T-helper 17 cell (primary cell): Measurements from ENCODE around the gene B4GALT2. TPM values are rescaled to one million over a fixed set of nuclear protein-coding genes. Genes with fewer than 3 reads are reported as not detected.
A peak's percentile ranks its signal among the peaks of the same experiment; 100 is the strongest.

Experiments used
- ATAC-seq: fragments of 150-1000 bp; cut with Tn5 transposase; 2 replicates; pipeline ENCODE4 v1.10.0; 2021; ENCODE audit warnings: mild to moderate bottlenecking, moderate library complexity
- DNase-seq, 3 donors: peaks; one replicate each; pipeline versions ENCODE4 v3.0.0 to v3.0.0-alpha.2; 2020 to 2021
- H3K9me3 ChIP-seq: one replicate; pipeline ENCODE4 v1.7.0; 2013; ENCODE audit warnings: low read length, mild to moderate bottlenecking; ENCODE audit not compliant: control insufficient read depth, poor library complexity, severe bottlenecking
- H3K27ac Mint-ChIP-seq: one replicate; pipeline ENCODE4 v1.8.0; 2022; ENCODE audit warnings: mild to moderate bottlenecking, moderate library complexity, mixed read lengths
- H3K27me3 Mint-ChIP-seq: one replicate; pipeline ENCODE4 v1.8.0; 2022; ENCODE audit warnings: mixed read lengths
- H3K36me3 Mint-ChIP-seq: one replicate; pipeline ENCODE4 v1.8.0; 2022; ENCODE audit warnings: low read depth, mixed read lengths
- H3K4me1 Mint-ChIP-seq: one replicate; pipeline ENCODE4 v1.8.0; 2022; ENCODE audit warnings: mild to moderate bottlenecking, mixed read lengths
- H3K4me3 Mint-ChIP-seq: one replicate; pipeline ENCODE4 v1.8.0; 2022; ENCODE audit warnings: mild to moderate bottlenecking, moderate library complexity, mixed read lengths
- total RNA-seq, 4 donors: library from RNA in 2 of 4; stranded (reverse) in 2 of 4; gene quantifications; one replicate each; pipeline ENCODE4 v1.2.3 and lab custom pipeline; 2022 to 2026

Gene B4GALT2
- total RNA-seq, 2 donors from 2014 or later, result 2.8 to 3.4 TPM

DNA sequence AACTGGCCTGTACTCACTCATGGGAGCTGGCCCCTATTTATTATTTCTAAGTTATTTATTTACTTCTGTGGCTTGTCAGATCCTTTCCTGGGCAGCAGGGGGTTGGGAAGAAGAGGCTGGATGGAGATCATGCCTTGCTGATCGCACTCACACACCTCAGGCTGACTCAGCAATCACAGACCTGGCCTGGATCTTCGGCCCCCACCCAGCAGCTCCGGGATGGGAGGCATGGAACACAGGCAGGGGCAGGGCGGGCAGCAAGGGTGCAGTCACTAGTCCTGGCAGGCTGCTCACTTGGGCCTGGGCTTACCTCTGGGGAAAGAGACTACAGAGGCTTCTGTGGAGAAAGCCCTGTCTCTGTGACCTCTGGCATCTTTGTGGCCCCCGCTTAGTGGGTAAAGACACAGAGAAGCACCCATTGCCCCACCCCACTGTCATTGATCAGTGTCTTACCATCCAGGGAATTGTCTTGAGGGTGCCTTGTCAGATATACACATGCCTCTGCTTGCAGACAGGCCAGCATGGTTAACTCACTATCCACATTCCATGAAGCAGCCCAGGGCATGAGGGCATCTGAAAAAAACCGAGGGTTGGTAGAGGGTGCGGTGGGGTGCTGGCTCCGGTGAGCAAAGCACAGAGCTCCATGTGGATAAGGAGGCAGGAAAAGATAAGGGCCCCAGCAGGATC lies 41.7 kb upstream of the B4GALT2 start:
- no peaks in the 10 kb centered on the region for H3K9me3 ChIP-seq
- Mint-ChIP-seq H3K27me3 (peaks cover 34% of the 10 kb centered on the region), H3K4me3 (no peak overlapping the region), H3K4me1 (peaks cover 20% of the 10 kb centered on the region), H3K27ac (no peak overlapping the region), H3K36me3 (peaks cover 14% of the 10 kb centered on the region)
- no peak for ATAC-seq
- no peak for DNase-seq

GRCh38 chr1:43938383-43938782 lies 40.6 kb upstream of the B4GALT2 start:
- no peaks in the 10 kb centered on the region for H3K9me3 ChIP-seq
- Mint-ChIP-seq H3K27ac (no peak overlapping the region), H3K36me3 (peaks cover 13% of the 10 kb centered on the region), H3K27me3 (peaks cover 24% of the 10 kb centered on the region), H3K4me3 (no peak overlapping the region), H3K4me1 (peaks cover 22% of the 10 kb centered on the region)
- ATAC-seq (no peak), DNase-seq (no peak)

DNA sequence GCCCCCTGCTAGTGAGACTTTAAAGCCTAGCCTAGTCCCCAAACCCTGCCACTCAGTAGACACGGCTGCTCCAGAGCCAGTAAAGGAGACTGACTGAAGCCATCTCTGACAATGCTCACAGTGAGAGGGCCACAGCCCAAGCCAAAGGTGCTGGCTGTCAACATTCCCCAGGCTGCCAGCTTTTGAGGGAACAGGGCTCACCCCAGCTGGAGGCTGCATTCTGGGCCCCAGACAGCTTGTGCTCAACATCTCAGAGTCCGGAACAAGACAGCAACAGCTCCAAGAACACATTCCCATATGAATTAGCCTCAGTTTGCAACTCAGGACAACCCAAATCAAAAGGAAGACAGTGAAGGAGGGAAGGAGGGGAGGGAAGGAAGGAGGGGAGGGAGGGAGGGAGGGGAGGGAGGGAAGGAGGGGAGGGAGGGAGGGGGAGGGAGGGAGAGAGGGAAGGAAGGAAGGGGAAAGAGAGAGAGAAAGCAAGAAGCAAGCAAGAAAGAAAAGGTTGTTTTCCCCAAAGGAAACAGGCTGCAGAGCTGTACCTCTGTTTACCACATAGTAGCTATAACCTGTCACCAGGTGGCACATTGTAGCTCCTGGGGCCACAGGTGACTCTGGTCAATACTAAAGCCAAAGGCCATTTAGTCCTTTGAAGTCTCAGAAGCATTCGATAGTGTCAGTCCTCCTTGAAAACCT lies 40.0 kb upstream of the B4GALT2 start:
- H3K27ac Mint-ChIP-seq, result no peak overlapping the region
- peaks cover 21% of the 10 kb centered on the region for H3K27me3 Mint-ChIP-seq
- no peaks in the 10 kb centered on the region for H3K9me3 ChIP-seq
- peaks cover 20% of the 10 kb centered on the region for H3K4me1 Mint-ChIP-seq
- peaks cover 13% of the 10 kb centered on the region for H3K36me3 Mint-ChIP-seq
- H3K4me3 Mint-ChIP-seq, result no peak overlapping the region
- ATAC-seq (no peak), DNase-seq (no peak)

- no peaks in the 10 kb centered on the region for H3K27me3 Mint-ChIP-seq
- no peak for DNase-seq
- no peak overlapping the region for H3K4me3 Mint-ChIP-seq
- no peak for ATAC-seq
- peaks cover 13% of the 10 kb centered on the region for H3K36me3 Mint-ChIP-seq
- H3K9me3 ChIP-seq, result no peaks in the 10 kb centered on the region
- no peak overlapping the region for H3K27ac Mint-ChIP-seq
- peaks cover 38% of the 10 kb centered on the region for H3K4me1 Mint-ChIP-seq
Observed at GRCh38 chr1:43942411-43942810, 36.6 kb upstream of the B4GALT2 start.

DNA sequence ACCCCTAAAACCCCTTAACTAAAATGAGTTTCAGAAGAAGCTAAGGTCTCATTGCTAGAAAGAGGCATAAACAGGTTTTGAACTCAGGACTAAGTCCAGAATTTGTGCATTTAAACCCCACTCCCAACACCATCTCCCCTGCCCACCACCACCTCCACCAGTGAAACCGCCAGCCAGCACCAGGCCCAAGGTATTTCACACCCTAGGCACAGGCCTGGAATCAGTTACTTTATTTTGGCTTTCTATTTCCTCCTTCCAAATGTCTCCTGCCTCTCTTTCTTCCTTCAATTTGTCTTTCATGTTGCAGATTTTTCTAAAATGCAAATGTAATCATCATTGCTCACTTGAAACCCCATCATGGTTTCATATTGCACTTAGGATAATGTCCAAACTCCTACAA lies 34.1 kb upstream of the B4GALT2 start:
- ATAC-seq (no peak), DNase-seq (no peak)
- Mint-ChIP-seq H3K4me3 (peak overlapping the region; percentile 66), H3K27ac (no peak overlapping the region), H3K36me3 (peaks cover 8% of the 10 kb centered on the region), H3K27me3 (no peaks in the 10 kb centered on the region), H3K4me1 (peaks cover 39% of the 10 kb centered on the region)
- H3K9me3 ChIP-seq, result no peaks in the 10 kb centered on the region

DNA sequence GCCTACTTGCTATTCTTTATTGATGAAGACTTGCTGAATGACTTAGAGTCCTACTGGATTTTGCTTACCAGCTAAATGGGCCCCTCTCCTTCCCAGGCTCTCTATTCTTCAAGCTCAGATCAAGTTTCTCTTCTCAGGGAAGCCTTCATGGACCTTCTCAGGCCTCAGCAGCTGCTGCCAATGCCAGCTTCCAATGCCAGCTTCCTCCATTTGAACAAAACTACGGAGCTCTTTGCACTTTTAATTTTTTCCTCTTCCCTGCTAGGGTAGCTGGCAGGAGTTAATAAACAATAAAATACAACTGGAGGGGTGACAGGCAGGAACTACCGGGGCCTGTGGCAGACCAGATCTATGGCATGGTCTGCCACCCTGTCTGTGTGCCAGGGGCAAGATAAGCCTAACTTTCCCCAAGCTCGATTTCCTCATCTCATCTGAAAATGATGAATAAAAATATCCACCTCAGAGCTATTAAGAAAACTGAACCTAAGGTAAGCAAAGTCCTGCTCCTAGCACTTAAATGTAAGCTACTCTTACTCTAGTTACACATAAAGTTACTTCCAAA lies 33.3 kb upstream of the B4GALT2 start:
- peak overlapping the region; percentile 97 for H3K4me3 Mint-ChIP-seq
- DNase-seq, result no peak
- ATAC-seq, result no peak
- peak overlapping the region; percentile 91 for H3K27ac Mint-ChIP-seq
- no peaks in the 10 kb centered on the region for H3K27me3 Mint-ChIP-seq
- H3K9me3 ChIP-seq, result no peaks in the 10 kb centered on the region
- H3K36me3 Mint-ChIP-seq, result peaks cover 12% of the 10 kb centered on the region
- H3K4me1 Mint-ChIP-seq, result peaks cover 45% of the 10 kb centered on the region

DNA sequence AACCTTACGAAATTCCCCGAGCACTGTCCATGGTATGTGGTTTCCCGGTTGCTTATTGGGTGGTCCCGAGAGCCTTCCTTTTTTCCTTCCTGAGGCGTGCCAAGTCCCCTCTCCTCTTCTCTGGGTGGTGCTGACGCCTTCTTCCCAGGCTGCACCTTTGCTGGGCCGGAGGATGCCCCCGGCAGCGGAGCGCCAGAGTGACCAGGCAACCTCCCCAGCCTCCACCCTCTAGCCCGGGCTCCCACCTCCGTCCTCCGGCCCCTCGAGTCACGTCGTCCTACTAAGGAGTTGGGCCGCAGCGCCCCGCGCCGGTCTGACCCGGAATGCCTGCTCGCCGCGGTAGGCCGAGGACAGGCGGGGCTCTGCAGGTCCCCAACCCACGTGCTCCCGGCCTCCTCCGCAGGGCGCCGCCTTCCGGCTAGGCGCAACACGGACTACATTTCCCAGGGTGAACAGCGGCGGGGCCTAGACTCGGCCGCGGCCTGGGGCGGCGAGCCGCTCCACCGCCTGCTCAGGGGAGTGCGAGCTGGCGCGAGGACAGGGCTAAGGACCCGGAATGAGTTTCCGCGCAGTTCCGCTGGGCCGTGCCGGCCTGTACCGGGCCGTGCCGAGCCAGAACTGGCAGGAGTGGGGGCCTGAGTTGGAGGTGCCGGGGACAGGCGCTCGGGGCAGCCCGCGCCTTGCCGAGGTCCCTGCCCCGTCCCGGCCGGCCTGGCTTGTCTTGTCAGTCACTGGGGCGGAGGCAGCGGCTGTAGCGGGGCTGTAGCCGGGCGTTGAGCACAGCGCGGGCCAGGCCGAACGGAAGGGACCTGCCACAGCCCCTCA lies 32.6 kb upstream of the B4GALT2 start, which contains the start of gene IPO13:
Gene IPO13 (plus strand): TSS at position 715 of the 825 bp plus-strand sequence. CDS start 651 bp downstream, outside the sequence.
- Mint-ChIP-seq H3K27me3 (no peaks in the 10 kb centered on the region), H3K4me1 (peaks cover 52% of the 10 kb centered on the region), H3K4me3 (peak within 1 kb of the TSS; percentile 97), H3K36me3 (peaks cover 13% of the 10 kb centered on the region), H3K27ac (peak within 1 kb of the TSS; percentile 91)
- no peaks in the 10 kb centered on the region for H3K9me3 ChIP-seq
- DNase-seq (peak; percentile 90 to 93 (median 90)), ATAC-seq (peak; percentile 98)

GRCh38 chr1:43947061-43947873 lies 31.7 kb upstream of the B4GALT2 start:
- H3K4me1 Mint-ChIP-seq, result peaks cover 54% of the 10 kb centered on the region
- H3K36me3 Mint-ChIP-seq, result peaks cover 13% of the 10 kb centered on the region
- no peaks in the 10 kb centered on the region for H3K27me3 Mint-ChIP-seq
- no peak for DNase-seq
- H3K27ac Mint-ChIP-seq, result peak overlapping the region; percentile 91
- peak overlapping the region; percentile 97 for H3K4me3 Mint-ChIP-seq
- no peaks in the 10 kb centered on the region for H3K9me3 ChIP-seq
- no peak for ATAC-seq

- H3K4me3 Mint-ChIP-seq, result peak overlapping the region; percentile 97
- DNase-seq (no peak), ATAC-seq (no peak)
- H3K36me3 Mint-ChIP-seq, result peaks cover 10% of the 10 kb centered on the region
- H3K4me1 Mint-ChIP-seq, result peaks cover 48% of the 10 kb centered on the region
- no peaks in the 10 kb centered on the region for H3K27me3 Mint-ChIP-seq
- peak overlapping the region; percentile 91 for H3K27ac Mint-ChIP-seq
- H3K9me3 ChIP-seq, result no peaks in the 10 kb centered on the region
Observed at GRCh38 chr1:43947874-43948437, 31.1 kb upstream of the B4GALT2 start.

GRCh38 chr1:43949678-43950077 lies 29.3 kb upstream of the B4GALT2 start:
- Mint-ChIP-seq H3K27ac (peak overlapping the region; percentile 41), H3K4me1 (peaks cover 46% of the 10 kb centered on the region), H3K27me3 (no peaks in the 10 kb centered on the region), H3K4me3 (no peak overlapping the region), H3K36me3 (peaks cover 7% of the 10 kb centered on the region)
- DNase-seq (no peak), ATAC-seq (no peak)
- no peaks in the 10 kb centered on the region for H3K9me3 ChIP-seq

- DNase-seq, result no peak
- H3K9me3 ChIP-seq, result no peaks in the 10 kb centered on the region
- ATAC-seq, result no peak
- H3K4me3 Mint-ChIP-seq, result no peak overlapping the region
- H3K27me3 Mint-ChIP-seq, result no peaks in the 10 kb centered on the region
- peak overlapping the region; percentile 37 for H3K27ac Mint-ChIP-seq
- H3K4me1 Mint-ChIP-seq, result peaks cover 36% of the 10 kb centered on the region
- peaks cover 7% of the 10 kb centered on the region for H3K36me3 Mint-ChIP-seq
Observed at GRCh38 chr1:43951021-43951985, 27.7 kb upstream of the B4GALT2 start.
